ENCODE data around the gene PJA1.

DNA sequence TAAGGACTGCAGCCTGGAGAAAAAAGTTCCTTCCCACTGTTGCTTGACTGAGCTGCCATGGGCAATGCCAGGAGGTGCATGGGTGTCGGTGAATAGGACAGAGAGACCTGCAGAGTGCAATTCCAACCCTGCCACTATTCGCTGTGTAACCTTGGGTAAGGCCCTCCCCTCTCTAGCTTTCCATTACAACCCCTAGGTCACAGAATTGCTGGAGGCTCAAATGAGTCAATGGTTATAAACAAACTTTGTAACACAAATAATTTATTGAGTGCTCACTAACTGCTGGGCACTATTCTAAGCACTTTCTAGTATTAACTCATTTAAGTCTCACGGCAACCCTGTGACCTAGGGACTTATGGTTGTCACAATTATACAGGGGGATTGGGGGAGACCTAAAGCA is 37.8 kb downstream of the PJA1 start:
- no peak for TF ChIP-seq CBX8 (IDR thresholded peaks at IDR 0.05)
- TF ChIP-seq, protein P1, sequence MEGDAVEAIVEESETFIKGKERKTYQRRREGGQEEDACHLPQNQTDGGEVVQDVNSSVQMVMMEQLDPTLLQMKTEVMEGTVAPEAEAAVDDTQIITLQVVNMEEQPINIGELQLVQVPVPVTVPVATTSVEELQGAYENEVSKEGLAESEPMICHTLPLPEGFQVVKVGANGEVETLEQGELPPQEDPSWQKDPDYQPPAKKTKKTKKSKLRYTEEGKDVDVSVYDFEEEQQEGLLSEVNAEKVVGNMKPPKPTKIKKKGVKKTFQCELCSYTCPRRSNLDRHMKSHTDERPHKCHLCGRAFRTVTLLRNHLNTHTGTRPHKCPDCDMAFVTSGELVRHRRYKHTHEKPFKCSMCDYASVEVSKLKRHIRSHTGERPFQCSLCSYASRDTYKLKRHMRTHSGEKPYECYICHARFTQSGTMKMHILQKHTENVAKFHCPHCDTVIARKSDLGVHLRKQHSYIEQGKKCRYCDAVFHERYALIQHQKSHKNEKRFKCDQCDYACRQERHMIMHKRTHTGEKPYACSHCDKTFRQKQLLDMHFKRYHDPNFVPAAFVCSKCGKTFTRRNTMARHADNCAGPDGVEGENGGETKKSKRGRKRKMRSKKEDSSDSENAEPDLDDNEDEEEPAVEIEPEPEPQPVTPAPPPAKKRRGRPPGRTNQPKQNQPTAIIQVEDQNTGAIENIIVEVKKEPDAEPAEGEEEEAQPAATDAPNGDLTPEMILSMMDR (IDR thresholded peaks at IDR 0.05), result no peak
- TF ChIP-seq, protein P2, sequence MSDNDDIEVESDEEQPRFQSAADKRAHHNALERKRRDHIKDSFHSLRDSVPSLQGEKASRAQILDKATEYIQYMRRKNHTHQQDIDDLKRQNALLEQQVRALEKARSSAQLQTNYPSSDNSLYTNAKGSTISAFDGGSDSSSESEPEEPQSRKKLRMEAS (IDR thresholded peaks at IDR 0.05), result no peak
- TF ChIP-seq, protein P3, sequence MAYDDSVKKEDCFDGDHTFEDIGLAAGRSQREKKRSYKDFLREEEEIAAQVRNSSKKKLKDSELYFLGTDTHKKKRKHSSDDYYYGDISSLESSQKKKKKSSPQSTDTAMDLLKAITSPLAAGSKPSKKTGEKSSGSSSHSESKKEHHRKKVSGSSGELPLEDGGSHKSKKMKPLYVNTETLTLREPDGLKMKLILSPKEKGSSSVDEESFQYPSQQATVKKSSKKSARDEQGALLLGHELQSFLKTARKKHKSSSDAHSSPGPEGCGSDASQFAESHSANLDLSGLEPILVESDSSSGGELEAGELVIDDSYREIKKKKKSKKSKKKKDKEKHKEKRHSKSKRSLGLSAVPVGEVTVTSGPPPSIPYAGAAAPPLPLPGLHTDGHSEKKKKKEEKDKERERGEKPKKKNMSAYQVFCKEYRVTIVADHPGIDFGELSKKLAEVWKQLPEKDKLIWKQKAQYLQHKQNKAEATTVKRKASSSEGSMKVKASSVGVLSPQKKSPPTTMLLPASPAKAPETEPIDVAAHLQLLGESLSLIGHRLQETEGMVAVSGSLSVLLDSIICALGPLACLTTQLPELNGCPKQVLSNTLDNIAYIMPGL (CRISPR knock-in tag; IDR thresholded peaks at IDR 0.05; ENCODE audit: borderline replicate concordance), result no peak
- TF ChIP-seq MAFK (IDR thresholded peaks at IDR 0.05; ENCODE audit: partially characterized antibody), result no peak
- TF ChIP-seq CHD2 (IDR thresholded peaks at IDR 0.05; ENCODE audit: low read length, partially characterized antibody), result no peak
- TF ChIP-seq, protein P4, sequence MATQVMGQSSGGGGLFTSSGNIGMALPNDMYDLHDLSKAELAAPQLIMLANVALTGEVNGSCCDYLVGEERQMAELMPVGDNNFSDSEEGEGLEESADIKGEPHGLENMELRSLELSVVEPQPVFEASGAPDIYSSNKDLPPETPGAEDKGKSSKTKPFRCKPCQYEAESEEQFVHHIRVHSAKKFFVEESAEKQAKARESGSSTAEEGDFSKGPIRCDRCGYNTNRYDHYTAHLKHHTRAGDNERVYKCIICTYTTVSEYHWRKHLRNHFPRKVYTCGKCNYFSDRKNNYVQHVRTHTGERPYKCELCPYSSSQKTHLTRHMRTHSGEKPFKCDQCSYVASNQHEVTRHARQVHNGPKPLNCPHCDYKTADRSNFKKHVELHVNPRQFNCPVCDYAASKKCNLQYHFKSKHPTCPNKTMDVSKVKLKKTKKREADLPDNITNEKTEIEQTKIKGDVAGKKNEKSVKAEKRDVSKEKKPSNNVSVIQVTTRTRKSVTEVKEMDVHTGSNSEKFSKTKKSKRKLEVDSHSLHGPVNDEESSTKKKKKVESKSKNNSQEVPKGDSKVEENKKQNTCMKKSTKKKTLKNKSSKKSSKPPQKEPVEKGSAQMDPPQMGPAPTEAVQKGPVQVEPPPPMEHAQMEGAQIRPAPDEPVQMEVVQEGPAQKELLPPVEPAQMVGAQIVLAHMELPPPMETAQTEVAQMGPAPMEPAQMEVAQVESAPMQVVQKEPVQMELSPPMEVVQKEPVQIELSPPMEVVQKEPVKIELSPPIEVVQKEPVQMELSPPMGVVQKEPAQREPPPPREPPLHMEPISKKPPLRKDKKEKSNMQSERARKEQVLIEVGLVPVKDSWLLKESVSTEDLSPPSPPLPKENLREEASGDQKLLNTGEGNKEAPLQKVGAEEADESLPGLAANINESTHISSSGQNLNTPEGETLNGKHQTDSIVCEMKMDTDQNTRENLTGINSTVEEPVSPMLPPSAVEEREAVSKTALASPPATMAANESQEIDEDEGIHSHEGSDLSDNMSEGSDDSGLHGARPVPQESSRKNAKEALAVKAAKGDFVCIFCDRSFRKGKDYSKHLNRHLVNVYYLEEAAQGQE (IDR thresholded peaks at IDR 0.05), result no peak
- TF ChIP-seq POLR2A (IDR thresholded peaks at IDR 0.05; ENCODE audit: low read length), result no peak
- no peak for TF ChIP-seq ZNF302 (CRISPR knock-in tag; IDR thresholded peaks at IDR 0.05)
- TF ChIP-seq NR3C1 (IDR thresholded peaks at IDR 0.05), result no peak
- TF ChIP-seq NPAS2 (CRISPR knock-in tag; IDR thresholded peaks at IDR 0.05; ENCODE audit: borderline replicate concordance), result no peak
- no peak for TF ChIP-seq EHMT2 (IDR thresholded peaks at IDR 0.05; ENCODE audit: low read depth)
